CD4-positive, alpha-beta T cell treated with Interleukin-4 for 4 hours (primary cell): Measurements from ENCODE around the gene BPIFB6.

Experiments used
- DNase-seq: peaks from one replicate; pipeline ENCODE4 v3.0.0-alpha.2; 2020

BPIFB6 gene

DNA sequence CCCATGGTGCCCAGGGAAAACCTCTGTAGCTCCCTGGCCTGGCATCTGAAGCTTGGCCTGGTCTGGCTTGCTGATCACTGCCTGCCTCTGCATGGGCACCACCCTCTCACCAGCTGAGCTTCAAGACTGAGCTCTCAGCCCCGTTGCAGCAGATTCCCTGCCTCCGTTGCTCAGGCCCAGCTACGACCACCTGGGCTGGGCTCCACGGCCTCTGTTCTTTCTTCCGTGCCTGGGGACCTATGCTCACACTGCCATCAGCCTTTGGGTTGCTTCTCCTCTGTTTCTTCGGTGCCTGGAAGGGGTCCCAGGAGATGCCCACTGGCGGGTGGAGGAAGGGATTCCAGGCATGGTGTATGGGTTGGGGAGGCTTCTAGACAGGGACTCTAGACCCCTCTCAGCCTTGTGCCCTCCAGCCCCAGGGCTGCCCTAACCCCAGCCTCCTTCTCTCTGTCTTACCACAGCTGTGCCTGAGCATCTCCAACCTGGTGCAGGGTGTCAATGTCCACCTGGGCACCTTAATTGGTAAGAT lies 14.8 kb upstream of the BPIFB6 start:
- no peak for DNase-seq

DNA sequence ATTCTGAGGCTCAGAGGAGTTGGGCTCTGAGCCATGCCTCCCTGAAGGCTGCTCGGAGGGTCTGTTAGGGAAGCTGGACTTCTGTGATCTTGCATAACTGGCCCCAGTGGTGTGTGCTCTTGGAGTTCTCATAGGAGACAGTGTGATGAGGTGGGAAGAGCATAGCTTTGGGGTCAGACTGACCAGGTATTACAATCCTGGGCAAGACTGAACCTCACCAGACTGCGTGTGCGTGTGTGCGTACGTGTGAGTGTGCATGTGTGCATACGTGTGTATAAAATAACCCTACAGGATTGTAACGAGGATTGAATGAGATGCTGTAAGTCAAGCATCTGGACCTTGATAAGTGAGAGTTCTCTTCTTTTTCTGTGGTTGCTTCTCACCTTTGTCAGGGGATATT lies 13.9 kb upstream of the BPIFB6 start:
- no peak for DNase-seq

DNA sequence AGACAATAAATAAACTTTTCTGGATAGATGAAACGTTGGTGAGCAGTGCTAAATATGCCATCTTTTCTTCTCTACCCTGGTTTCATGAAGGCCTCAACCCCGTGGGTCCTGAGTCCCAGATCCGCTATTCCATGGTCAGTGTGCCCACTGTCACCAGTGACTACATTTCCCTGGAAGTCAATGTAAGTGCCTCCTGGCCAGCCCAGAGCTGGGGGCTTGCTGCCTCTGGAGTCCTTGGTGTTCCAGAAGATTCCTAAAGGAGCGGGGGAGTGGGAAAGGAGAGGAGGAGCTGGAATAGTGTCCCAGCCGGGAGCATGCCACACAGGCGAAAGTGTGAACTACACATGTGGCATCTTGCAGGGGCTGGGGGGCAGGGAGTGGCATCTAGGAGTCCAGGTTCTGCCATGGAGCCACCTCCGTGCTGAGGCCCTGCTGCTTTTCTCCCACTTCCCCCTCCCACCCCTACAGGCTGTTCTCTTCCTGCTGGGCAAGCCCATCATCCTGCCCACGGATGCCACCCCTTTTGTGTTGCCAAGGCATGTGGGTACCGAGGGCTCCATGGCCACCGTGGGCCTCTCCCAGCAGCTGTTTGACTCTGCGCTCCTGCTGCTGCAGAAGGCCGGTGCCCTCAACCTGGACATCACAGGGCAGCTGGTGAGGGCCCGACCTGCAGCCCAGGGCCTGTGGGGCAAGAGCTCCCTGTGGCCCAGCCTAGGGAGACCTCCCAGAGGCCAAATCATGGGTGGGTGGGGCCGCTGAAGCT lies 13.1 kb upstream of the BPIFB6 start:
- no peak for DNase-seq

DNA sequence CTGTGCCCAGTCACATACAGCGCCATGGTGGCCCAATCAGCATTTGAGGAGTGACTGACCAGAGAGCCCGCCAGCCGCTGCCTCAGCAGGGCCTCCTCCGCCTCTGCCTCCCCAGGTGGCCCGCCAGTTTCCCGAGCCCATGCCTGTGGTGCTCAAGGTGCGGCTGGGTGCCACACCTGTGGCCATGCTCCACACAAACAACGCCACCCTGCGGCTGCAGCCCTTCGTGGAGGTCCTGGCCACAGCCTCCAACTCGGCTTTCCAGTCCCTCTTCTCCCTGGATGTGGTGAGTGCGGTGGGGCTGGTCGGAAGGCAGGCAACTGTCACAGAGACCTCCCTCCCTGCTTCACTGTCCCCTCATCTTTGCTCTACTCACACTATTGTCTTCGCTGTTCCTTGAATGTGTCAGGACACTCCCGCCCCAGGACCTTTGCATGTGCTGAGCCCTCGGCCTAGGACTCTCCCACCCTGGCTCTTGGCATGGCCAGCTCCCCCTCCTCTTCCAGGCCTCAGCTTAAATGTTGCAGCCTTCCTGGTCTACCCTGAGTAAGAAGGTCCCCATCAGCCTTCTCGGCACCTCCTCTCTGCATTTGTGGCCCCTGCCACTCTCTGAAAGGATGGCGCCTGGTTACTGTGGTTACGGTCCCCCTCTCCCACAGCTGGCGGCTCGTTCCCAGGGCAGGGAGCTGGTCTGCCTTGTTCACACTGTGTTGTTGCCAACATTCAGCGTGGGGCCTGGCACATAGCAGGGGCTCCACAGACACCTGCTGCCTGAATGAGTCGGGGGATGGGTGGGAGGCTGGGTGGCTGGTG lies 11.8 kb upstream of the BPIFB6 start:
- DNase-seq: no peak

DNA sequence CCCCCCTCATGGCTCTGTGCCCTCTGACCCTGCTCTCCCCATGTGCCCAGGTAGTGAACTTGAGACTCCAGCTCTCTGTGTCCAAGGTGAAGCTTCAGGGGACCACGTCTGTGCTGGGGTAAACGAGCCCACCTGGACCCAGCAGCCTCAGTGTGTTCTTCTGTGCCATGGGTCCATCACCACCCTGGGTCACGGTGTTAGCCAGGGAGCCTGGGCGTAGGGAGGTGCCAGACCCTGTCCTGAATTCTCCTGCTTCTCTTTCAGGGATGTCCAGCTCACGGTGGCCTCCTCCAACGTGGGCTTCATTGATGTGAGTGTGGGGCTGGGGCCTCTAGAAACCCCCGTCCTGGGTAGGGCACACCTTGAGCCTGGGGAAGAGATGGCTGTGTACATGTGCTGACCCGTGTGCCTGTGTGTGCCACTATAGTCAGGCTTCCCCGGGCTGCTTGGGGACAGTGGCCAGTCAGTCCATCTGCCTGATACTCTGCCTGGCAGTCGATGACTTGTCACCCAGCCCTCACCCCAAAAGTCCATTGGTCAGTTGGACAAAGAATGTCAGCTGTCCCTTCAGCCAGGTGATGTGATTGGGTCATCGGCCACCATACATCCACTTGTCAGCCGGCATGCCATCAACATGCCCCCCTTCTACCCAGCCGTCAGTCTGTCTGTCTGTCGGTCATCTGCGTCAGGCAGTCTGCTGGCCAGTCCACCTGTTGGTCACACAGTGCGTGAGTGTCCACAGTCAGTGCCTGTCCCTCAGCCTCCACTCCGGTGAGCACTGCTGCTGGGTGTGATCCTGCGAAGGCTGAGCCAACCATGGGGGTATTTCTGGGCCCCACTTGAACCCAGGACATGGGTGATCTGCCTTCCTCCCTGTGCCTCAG lies 10.9 kb upstream of the BPIFB6 start:
- DNase-seq: no peak

DNA sequence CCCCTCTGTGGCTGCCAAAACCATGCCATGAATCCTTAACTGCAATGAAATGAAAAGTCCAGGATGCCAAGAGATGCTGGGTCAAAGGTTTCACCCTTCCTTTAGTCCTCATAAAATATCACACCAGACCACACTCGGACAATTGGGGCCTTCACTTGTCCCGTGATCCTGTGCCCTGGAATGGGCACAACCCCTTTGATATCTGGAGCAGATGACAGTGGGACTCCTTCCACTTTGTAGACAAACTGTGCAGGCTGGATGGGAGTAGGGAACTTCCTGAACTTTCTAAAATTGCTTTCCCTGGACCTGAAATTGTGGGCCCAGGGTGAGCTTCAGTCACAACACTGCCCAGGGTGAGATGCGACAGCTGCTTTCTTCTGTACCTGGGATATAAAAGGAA lies 9.6 kb upstream of the BPIFB6 start:
- no peak for DNase-seq

DNA sequence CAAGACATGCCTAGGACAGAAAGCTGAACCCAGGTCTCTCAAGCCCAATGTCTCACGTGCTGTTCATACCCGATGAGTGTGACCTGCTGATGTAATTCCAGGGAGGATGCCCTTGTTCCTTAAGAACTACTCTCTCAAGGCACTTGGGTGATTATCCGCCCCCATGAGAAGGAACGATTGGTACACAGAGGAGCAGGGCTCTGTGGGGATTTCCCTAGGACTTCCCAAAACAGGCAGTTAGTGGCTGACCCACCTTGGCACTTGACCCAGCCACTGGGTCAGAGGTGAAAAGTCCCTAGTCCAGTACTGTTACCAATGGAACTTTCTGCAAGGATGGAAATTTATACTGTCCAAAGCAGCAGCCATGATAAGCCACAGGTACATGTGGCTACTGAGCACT lies 9.2 kb upstream of the BPIFB6 start:
- DNase-seq: no peak

DNA sequence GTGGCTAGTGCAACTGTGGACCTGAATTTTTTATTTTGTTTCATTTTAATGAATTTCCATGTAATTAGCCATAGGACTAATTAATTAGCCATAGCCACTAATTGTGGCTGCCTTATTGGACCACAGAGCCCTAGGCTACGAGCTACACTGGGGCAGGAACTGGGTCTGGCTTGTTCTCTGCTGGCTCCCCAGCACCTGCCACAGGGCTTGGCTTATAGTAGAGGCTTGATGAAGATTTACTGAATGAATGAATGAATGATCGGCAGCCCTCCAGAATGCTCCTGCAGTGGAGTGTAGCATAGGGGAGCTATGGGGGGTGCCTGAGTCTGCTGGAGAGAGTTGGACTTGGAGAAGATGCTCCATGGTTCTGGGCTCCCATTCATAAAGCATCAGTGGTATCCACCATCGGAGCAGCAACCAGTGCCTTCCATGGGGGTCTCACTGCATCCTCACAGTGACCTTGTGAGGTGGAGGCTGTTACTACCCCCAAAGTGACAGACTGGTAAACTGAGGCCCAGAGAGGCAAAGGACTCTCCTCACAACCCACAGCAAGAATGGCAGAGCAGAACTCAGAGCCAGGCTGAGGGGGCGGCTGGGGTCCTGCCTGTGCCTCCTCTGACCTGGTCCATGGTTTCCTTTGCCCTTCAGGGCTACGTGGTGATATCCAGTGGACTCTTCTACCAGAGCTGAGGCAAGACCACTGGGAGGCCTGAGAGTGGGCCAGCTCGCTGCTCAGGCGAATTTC lies 8.6 kb upstream of the BPIFB6 start:
- DNase-seq: no peak

DNA sequence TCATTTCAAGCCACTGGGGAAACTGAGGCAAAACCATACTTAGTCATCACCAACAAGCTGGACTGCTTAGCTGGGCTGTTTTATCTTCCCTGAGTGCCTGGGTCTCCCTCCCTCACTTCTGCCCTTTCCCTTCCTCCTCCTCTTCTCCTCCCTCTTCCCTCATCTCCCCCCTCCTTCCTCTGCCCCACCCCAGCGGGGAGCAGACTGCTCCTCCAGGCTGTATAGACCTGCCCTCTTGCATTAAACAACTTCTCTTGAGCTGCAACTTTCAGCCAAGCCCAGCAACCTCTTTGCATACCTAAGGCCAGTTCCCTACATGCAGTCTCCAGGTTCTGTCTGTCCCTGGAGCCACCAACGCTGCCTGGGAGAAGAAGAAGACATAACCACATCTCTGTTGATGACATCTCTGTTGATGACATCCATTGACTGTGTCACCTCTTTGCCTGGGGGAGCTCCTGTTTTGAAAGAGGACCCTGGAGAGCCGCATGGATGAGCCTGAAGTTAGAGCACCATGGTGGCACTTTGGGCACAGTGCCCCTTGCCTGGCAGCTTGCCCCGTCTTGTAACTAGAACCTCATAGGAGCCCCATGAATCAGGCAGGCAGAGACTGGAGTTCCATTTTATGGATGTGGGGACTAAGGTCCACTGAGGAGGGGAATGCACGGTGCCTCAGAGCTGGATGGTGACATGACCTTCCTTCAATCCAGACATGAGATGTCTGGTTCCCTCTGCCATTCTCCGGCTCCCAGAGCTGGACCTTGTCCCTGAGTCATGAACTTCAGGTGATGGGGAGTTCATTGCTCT lies 7.8 kb upstream of the BPIFB6 start:
- no peak for DNase-seq

DNA sequence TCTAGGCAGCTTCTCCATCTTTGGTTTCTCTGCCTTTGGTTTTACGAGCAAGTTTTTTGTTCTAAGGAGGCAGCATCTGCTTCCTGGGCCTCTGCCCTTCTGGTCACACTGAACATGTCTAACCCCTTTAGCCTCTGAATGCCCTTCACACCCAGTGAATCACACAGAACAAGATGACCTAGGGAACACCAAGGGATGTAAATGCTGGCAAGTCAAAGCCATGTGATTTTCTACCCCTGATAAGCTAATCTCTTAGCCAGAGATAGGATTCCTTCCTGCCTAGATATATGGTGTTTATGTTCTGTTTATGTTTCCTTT lies 7.2 kb upstream of the BPIFB6 start:
- DNase-seq: no peak

DNA sequence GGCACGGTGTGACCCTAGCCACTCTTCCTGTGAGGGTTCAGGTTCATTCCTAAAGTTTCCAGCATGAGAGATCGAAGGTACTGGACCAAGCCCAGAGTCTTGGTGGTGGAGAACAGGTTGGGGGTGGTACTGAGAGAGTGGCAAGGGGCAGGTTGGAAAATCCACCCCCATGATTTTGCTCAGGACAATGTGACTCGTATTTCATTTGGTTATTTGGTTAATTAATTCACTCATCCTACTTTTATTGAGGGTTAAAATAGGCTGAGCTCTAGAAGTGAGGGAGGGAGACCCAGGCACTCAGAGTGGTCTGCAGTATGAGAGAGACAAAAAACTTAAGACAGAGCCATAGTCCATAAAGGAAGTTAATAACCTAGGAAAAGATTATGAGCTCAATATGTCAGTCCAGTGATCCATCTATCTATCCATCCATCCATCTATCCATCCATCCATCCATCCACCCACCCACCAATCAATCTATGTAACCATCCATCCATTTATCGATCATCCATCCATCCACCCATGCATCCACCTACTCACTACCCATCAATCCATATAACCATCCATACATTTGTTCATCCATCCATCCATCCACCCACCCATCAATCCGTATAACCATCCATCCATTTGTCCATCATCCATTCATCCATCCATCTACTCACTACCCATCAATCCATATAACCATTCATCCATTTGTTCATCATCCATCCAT lies 6.7 kb upstream of the BPIFB6 start:
- no peak for DNase-seq

DNA sequence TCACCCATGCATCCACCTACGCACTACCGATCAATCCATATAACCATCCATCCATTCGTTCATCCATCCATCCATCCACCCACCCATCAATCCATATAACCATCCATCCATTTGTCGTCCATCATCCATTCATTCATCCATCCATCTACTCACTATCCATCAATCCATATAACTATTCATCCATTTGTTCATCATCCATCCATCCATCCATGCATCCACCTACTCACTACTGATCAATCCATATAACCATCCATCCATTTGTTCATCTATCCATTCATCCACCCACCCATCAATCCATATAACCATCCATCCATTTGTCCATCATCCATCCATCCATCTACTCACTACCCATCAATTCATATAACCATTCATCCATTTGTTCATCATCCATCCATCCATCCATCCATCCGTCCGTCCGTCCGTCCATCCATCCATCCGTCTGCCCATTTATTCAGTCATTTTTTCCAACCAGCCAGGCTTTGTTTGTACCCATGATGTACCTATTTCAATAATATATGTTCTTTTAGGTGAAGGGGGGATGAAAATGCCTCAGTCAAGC lies 6.1 kb upstream of the BPIFB6 start:
- no peak for DNase-seq

DNA sequence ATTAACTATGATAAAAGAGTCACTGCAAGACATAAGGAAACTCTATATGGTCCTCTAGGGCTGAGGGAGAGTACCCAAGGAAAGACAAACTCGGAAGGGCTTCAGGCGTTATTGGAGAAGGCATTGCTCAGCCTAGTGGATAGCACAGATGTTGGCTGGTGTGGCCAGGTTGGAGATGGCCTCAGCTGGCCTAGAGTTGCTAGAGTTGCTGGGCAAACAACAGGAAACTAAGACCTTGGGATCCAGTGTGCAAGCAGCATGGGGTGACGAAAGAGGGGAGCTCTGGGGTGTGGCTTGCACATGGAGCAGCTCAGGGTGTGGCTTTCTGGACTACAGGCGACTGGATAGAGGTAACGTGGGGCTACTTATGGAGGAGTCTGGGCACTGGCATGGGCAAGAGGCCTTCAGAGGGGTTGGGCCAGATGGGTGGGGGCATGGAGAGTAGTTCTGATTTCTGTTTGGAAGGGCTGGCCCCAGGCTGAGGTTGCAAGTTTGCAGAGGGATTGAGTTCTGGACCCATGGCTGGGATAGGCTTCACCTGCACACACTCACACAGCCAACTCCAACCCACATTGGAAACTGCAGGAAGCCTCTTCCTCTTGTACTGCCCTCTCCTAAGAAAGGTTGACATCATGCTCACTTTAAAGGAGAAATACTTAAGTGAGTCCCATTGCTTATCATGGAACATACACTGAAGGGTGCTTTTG lies 5.2 kb upstream of the BPIFB6 start:
- no peak for DNase-seq

DNA sequence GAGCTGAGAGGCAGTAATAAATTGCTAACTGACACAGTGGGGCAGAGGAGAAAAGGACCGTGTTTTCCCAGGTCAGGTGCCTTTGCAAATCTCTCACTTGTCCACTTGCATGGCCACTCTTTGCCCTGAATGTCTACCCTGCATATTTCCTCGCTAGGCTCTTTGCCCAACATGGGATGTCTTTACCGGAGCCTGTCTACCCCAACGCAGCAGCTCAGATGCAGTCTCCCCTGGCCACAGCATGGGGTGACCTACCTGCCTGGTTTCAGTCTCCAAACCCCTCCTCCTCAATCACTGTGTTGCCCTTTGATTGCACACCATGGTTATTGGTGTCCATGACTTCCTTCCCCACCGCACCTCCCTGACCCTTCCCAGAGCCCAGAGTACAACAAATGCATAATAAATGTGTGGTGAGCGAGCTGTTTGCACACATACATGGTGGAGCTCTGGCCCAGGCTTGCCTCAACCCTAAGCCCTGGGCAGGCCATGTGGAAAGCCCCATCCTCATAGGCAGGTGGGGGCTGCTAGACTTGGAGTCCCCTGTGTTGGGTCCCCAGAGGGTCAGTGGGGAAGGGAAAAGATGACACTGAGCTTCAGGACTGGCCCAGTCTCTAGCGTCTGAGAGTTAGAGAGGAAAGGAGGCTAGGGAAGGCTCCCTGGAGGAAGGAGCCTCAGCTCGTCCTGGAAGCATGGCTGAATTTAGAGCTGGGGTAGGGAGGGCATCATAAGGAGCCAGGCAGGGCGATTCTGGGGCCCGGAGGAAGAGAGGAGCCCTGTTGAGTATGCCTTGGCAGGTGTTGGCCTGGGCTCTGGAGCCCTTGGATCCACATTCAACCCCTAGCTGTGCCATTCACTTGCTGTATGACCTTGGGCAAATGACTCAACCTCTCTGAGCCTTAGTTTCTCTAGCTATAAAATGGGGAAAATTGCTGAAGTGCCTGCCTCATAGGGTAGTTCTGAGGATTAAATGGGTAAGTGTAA lies 4.4 kb upstream of the BPIFB6 start:
- DNase-seq: no peak

DNA sequence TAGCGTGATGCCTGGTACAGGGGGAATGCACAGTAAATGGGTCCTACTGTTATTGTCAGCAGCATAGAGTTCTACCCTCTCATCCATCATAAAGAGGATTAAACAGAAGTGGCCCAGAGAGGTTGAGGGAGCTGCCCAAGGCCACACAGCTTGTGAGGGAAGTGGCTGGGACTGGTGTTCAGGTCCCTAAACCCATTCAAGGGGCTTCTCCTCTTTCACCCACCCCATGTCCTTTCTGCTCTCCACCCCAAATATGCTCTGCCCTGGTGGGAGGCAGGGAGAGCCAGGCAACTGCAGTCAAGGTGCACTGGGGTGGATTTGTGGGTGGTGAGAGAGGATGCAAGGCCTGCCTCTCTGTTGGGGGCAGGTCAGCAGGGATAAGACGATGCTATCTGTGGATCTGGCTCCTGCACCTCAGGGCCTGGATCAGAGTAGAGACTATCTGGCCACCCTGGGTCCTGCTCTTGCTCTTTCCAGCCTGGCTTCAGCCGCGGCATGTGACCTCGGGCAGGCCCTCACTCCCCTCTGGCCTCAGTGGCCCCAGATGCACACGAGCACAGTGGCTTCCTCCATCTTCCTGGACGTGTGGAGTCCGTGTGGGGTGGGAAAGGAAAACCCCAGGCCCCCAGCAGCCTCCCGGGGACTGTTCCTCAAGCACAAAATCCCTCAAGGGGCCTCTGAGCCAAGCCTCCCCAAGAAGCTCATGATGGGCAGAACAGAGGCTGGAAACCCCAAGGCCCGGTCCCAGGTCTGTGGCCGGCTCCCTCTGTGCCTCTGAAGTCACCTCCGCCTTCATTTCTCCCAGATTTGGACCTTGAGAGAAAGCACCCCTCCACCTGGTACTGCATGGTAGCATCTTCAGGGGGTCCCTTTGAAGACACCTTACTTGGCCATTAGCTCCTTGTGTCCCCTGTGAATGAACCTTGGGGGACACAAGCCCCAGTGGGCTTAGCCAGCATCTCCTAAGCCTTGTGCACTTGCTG lies 3.4 kb upstream of the BPIFB6 start:
- no peak for DNase-seq

DNA sequence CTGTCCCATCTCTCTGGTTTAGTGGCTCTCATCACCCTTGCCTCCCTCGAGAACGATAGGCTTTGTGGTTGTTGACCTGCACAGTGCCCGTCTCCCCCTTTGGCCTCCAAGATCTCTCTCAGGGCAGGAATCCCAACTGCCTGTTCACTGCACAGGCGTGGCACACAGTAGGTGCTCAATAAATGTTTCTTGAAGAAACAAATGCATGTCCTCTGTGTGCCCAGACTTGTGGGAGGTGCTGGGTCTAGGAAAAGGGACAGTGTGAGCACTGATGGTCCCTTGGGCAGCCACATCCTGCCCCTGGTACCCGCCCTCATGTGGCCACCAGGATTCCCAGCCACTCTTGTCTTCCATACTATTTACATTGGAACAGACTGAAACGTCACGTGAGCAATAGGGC lies 2.6 kb upstream of the BPIFB6 start:
- DNase-seq: no peak

DNA sequence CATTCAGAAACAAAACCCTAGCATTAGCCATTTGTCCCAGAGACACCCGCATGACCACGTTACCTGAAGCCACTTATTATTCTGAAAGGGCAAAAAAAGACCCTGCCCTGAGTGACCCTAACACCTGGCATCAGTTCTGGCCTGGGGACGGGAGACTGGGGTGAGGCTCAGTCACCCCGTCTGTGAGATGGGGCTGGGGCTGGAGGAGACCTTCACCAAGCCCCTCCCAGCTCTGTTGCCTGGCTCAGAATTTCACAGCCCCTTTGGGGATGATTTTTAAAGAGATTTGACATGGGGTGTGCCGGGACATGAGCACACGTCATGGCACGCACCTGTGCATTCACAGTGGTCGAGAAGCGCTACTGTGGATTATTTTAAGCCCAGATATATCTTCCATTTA lies 1.4 kb upstream of the BPIFB6 start:
- DNase-seq: no peak

DNA sequence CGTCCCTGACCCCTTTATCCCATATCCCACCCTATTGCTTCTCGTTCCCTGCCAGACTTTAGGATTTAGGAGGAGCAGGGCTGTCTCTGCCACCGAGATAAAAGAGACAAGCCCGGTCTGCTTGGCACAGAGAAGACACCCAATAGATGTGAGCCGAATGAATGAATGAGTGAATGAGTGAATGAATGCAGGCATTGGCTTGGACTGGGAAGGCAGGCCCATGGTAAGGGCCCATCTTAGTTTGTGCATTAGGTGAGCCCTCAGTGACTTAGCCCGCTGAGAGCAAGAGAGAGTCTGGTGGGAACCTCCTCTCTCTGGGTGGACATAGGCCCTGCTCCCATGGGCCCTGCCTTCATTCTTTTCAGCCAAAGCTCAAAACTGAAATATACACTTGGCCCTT lies 879 bp upstream of the BPIFB6 start:
- no peak for DNase-seq
